ENCODE data around the gene LAMA2. TPM values are rescaled to one million over a fixed set of nuclear protein-coding genes. Genes with fewer than 3 reads are reported as not detected.

LAMA2 gene
- total RNA-seq, 1 donor from 2014 or later: 1.8 TPM

- H3K4me2 ChIP-seq (ENCODE audit: low read length): no peak overlapping the region
- H3K27me3 Mint-ChIP-seq (ENCODE audit: low read depth, unreplicated experiment): no peaks in the 10 kb centered on the region
- H3K27ac ChIP-seq (ENCODE audit: low read depth, low read length): no peak overlapping the region
- TF ChIP-seq EZH2 (IDR thresholded peaks at IDR 0.05; ENCODE audit: insufficient read depth, low read length): no peak
- TF ChIP-seq, protein P1, sequence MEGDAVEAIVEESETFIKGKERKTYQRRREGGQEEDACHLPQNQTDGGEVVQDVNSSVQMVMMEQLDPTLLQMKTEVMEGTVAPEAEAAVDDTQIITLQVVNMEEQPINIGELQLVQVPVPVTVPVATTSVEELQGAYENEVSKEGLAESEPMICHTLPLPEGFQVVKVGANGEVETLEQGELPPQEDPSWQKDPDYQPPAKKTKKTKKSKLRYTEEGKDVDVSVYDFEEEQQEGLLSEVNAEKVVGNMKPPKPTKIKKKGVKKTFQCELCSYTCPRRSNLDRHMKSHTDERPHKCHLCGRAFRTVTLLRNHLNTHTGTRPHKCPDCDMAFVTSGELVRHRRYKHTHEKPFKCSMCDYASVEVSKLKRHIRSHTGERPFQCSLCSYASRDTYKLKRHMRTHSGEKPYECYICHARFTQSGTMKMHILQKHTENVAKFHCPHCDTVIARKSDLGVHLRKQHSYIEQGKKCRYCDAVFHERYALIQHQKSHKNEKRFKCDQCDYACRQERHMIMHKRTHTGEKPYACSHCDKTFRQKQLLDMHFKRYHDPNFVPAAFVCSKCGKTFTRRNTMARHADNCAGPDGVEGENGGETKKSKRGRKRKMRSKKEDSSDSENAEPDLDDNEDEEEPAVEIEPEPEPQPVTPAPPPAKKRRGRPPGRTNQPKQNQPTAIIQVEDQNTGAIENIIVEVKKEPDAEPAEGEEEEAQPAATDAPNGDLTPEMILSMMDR (IDR thresholded peaks at IDR 0.05; ENCODE audit: insufficient read depth, low read depth, low read length): no peak
- H3K9ac ChIP-seq (ENCODE audit: low read length): no peak overlapping the region
- no peak overlapping the region for H3K4me3 Mint-ChIP-seq (ENCODE audit: unreplicated experiment)
- peaks cover 2% of the 10 kb centered on the region for H3K27me3 ChIP-seq (ENCODE audit: insufficient read depth, low read length)
- FAIRE-seq (no peak), DNase-seq (ENCODE audit: low read depth) (no peak)
- no peaks in the 10 kb centered on the region for H3K4me1 ChIP-seq (ENCODE audit: insufficient read depth, low read length)
- no peak overlapping the region for H3K27ac Mint-ChIP-seq (ENCODE audit: unreplicated experiment)
- H4K20me1 ChIP-seq (ENCODE audit: insufficient read depth, low read length): no peaks in the 10 kb centered on the region
- H3K36me3 ChIP-seq (ENCODE audit: insufficient read depth, low read length): no peaks in the 10 kb centered on the region
- no peaks in the 10 kb centered on the region for H3K36me3 Mint-ChIP-seq (ENCODE audit: low read depth, unreplicated experiment)
- no peaks in the 10 kb centered on the region for H3K4me1 Mint-ChIP-seq (ENCODE audit: low read depth, unreplicated experiment)
- H3K79me2 ChIP-seq (ENCODE audit: insufficient read depth, low read length): no peaks in the 10 kb centered on the region
- H3K9me3 Mint-ChIP-seq (ENCODE audit: unreplicated experiment): no peaks in the 10 kb centered on the region
- no peaks in the 10 kb centered on the region for H3K9me3 ChIP-seq (ENCODE audit: insufficient read depth, low read depth, low read length)
- H3K4me3 ChIP-seq (ENCODE audit: insufficient read depth, low read depth, low read length): no peak overlapping the region
- no peak overlapping the region for H2AFZ ChIP-seq (ENCODE audit: low read depth, low read length)
Observed at GRCh38 chr6:128930321-128930720, 47.4 kb downstream of the LAMA2 start.

DNA sequence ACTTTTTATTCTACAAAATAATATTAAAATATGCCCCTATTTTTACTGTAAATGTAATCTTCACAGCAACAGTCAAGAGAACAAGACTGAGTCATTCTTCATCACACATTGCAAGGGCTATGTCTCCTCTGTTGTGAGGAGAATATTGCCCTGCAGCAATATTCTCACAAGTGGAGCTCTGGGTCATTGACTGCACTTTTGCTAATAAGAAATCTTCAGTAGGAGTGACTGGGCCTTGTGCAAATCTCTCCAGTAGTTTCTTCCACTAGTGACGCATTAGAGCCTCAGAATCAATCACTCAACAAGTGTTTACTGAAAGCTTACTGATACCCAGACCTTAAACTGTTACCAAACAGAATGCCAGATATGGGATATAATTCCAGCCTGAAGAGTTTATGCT is 49.1 kb downstream of the LAMA2 start:
- H3K4me1 ChIP-seq (ENCODE audit: insufficient read depth, low read length): no peaks in the 10 kb centered on the region
- no peak for DNase-seq (ENCODE audit: low read depth)

GRCh38 chr6:128950864-128951263 is 67.9 kb downstream of the LAMA2 start:
- Histone ChIP-seq H3K27me3 (ENCODE audit: insufficient read depth, low read length) (no peaks in the 10 kb centered on the region), H3K79me2 (ENCODE audit: insufficient read depth, low read length) (no peaks in the 10 kb centered on the region), H3K27ac (ENCODE audit: low read depth, low read length) (no peak overlapping the region), H3K4me1 (ENCODE audit: insufficient read depth, low read length) (no peaks in the 10 kb centered on the region), H2AFZ (ENCODE audit: low read depth, low read length) (no peak overlapping the region), H3K4me2 (ENCODE audit: low read length) (no peak overlapping the region), H3K4me3 (ENCODE audit: insufficient read depth, low read depth, low read length) (no peak overlapping the region), H4K20me1 (ENCODE audit: insufficient read depth, low read length) (no peaks in the 10 kb centered on the region), H3K36me3 (ENCODE audit: insufficient read depth, low read length) (no peaks in the 10 kb centered on the region), H3K9ac (ENCODE audit: low read length) (no peak overlapping the region), H3K9me3 (ENCODE audit: insufficient read depth, low read depth, low read length) (no peaks in the 10 kb centered on the region)
- H3K4me1 Mint-ChIP-seq (ENCODE audit: low read depth, unreplicated experiment): no peaks in the 10 kb centered on the region
- FAIRE-seq (no peak), DNase-seq (ENCODE audit: low read depth) (no peak)
- TF ChIP-seq EZH2 (IDR thresholded peaks at IDR 0.05; ENCODE audit: insufficient read depth, low read length): no peak
- TF ChIP-seq, protein P1 (IDR thresholded peaks at IDR 0.05; ENCODE audit: insufficient read depth, low read depth, low read length): no peak
- H3K36me3 Mint-ChIP-seq (ENCODE audit: low read depth, unreplicated experiment): no peaks in the 10 kb centered on the region
- no peak overlapping the region for H3K27ac Mint-ChIP-seq (ENCODE audit: unreplicated experiment)
- no peaks in the 10 kb centered on the region for H3K9me3 Mint-ChIP-seq (ENCODE audit: unreplicated experiment)
- H3K4me3 Mint-ChIP-seq (ENCODE audit: unreplicated experiment): no peak overlapping the region
- no peaks in the 10 kb centered on the region for H3K27me3 Mint-ChIP-seq (ENCODE audit: low read depth, unreplicated experiment)

More for the DNA sequence above, 49.1 kb downstream of the LAMA2 start:
- Mint-ChIP-seq H3K27me3 (ENCODE audit: low read depth, unreplicated experiment) (no peaks in the 10 kb centered on the region), H3K36me3 (ENCODE audit: low read depth, unreplicated experiment) (no peaks in the 10 kb centered on the region), H3K27ac (ENCODE audit: unreplicated experiment) (no peak overlapping the region), H3K4me1 (ENCODE audit: low read depth, unreplicated experiment) (no peaks in the 10 kb centered on the region), H3K4me3 (ENCODE audit: unreplicated experiment) (no peak overlapping the region), H3K9me3 (ENCODE audit: unreplicated experiment) (peaks cover 2% of the 10 kb centered on the region)
- no peak for FAIRE-seq
- H3K27ac ChIP-seq (ENCODE audit: low read depth, low read length): no peak overlapping the region
- no peak overlapping the region for H2AFZ ChIP-seq (ENCODE audit: low read depth, low read length)
- H3K36me3 ChIP-seq (ENCODE audit: insufficient read depth, low read length): no peaks in the 10 kb centered on the region
- H3K27me3 ChIP-seq (ENCODE audit: insufficient read depth, low read length): peaks cover 2% of the 10 kb centered on the region
- H4K20me1 ChIP-seq (ENCODE audit: insufficient read depth, low read length): no peaks in the 10 kb centered on the region
- no peak overlapping the region for H3K4me2 ChIP-seq (ENCODE audit: low read length)
- H3K79me2 ChIP-seq (ENCODE audit: insufficient read depth, low read length): no peaks in the 10 kb centered on the region
- H3K9me3 ChIP-seq (ENCODE audit: insufficient read depth, low read depth, low read length): no peaks in the 10 kb centered on the region
- H3K9ac ChIP-seq (ENCODE audit: low read length): no peak overlapping the region
- H3K4me3 ChIP-seq (ENCODE audit: insufficient read depth, low read depth, low read length): no peak overlapping the region
- TF ChIP-seq, protein P1 (IDR thresholded peaks at IDR 0.05; ENCODE audit: insufficient read depth, low read depth, low read length): no peak
- no peak for TF ChIP-seq EZH2 (IDR thresholded peaks at IDR 0.05; ENCODE audit: insufficient read depth, low read length)
